GM12878 (cell line): ENCODE results near the gene APOLD1. TPM values are rescaled to one million over a fixed set of nuclear protein-coding genes. Genes with fewer than 3 reads are reported as not detected.
A peak's percentile ranks its signal among the peaks of the same experiment; 100 is the strongest.

Source experiments
- ATAC-seq: fragments of 200-7000 bp; cut with Tn5 transposase; 3 replicates; pipeline ENCODE4 v1.9.1; 2020; ENCODE audit warnings: mild to moderate bottlenecking, moderate library complexity
- BruUV-seq: library from RNA; stranded (reverse); fragments of 400-500 nt; replicated peaks from 2 replicates; lab custom pipeline; 2021; lab: Mats Ljungman, UMichigan
- CTCF ChIA-PET: fragments of 300-600 bp; sonication (Branson Sonifier 250); formaldehyde crosslinking; extraction: SDS; loops from one replicate; lab custom pipeline; 2021; ENCODE audit warnings: inconsistent platforms; lab: Yijun Ruan, JAX
- POLR2A ChIA-PET: fragments of 350-600 bp; formaldehyde crosslinking; extraction: SDS; loops from one replicate; lab custom pipeline; 2021; ENCODE audit warnings: inconsistent platforms; lab: Charles Lee
- RAD21 ChIA-PET: fragments of 300-600 bp; sonication (Branson Sonifier 250); formaldehyde crosslinking; loops from one replicate; lab custom pipeline; 2023; ENCODE audit warnings: antibody characterized with exemption; ENCODE audit not compliant: unreplicated experiment; lab: Charles Lee
- SMC1A ChIA-PET: fragments of 300-600 bp; sonication (Branson Sonifier 250); formaldehyde crosslinking; loops from one replicate; lab custom pipeline; 2023; ENCODE audit not compliant: unreplicated experiment, uncharacterized antibody; lab: Charles Lee
- DNase-seq: peaks from one replicate; pipeline ENCODE4 v3.0.0-alpha.2; 2011; ENCODE audit warnings: low read depth, low spot score
- FAIRE-seq: peaks from 3 replicates; lab custom pipeline; 2011; peaks lifted over from hg19 to GRCh38; lab: Jason Lieb, UNC
- H2AFZ ChIP-seq: 2 replicates; pipeline ENCODE4 v1.6.0; 2011; ENCODE audit warnings: low read depth, low read length, control low read depth; ENCODE audit not compliant: control insufficient read depth
- H3K27ac ChIP-seq: 2 replicates; pipeline ENCODE4 v1.5.1; 2011; ENCODE audit warnings: control low read depth; ENCODE audit not compliant: control insufficient read depth, insufficient read depth
- H3K27me3 ChIP-seq, 2 experiments: replicated peaks in 1 of 2; 2 replicates each; pipeline versions ENCODE4 v1.6.0 to v1.6.1; 2011; ENCODE audit warnings: low read length in 1 of 2; ENCODE audit not compliant: control insufficient read depth in 2 of 2, insufficient read depth in 2 of 2
- H3K36me3 ChIP-seq, 2 experiments: 2 replicates each; pipeline ENCODE4 v1.5.1; 2011; ENCODE audit warnings: low read length in 1 of 2; ENCODE audit not compliant: control insufficient read depth in 2 of 2, insufficient read depth in 2 of 2
- H3K4me1 ChIP-seq: 2 replicates; pipeline ENCODE4 v1.6.1; 2011; ENCODE audit warnings: mild to moderate bottlenecking, low read length, moderate library complexity, mixed read lengths; ENCODE audit not compliant: control insufficient read depth, insufficient read depth
- H3K4me2 ChIP-seq: 2 replicates; pipeline ENCODE4 v1.6.0; 2011; ENCODE audit warnings: control low read depth; ENCODE audit not compliant: control insufficient read depth, insufficient read depth
- H3K4me3 ChIP-seq: fragments of 200-600 bp; sonication (generic); 2 replicates; pipeline ENCODE4 v1.5.1; 2016
- H3K79me2 ChIP-seq: 2 replicates; pipeline ENCODE4 v1.6.0; 2011; ENCODE audit warnings: low read length; ENCODE audit not compliant: control insufficient read depth, insufficient read depth
- H3K9ac ChIP-seq: 2 replicates; pipeline ENCODE4 v1.8.0; 2011; ENCODE audit warnings: low read length, control low read depth, mixed read lengths; ENCODE audit not compliant: control insufficient read depth, insufficient read depth
- H3K9me3 ChIP-seq: replicated peaks from 3 replicates; pipeline ENCODE4 v1.5.1; 2011; ENCODE audit warnings: mild to moderate bottlenecking, low read length; ENCODE audit not compliant: control insufficient read depth, insufficient read depth
- H4K20me1 ChIP-seq: 2 replicates; pipeline ENCODE4 v1.6.0; 2011; ENCODE audit not compliant: control insufficient read depth, insufficient read depth
- BRCA1 ChIP-seq: IDR thresholded peaks from 2 replicates; pipeline ENCODE4 v1.6.1; 2011; ENCODE audit warnings: low read depth, low read length, improper control_type of control experiment
- ESRRA ChIP-seq: IDR thresholded peaks from 2 replicates; pipeline ENCODE4 v1.6.1; 2012; ENCODE audit warnings: mild to moderate bottlenecking, low read length, improper control_type of control experiment
- HDGF ChIP-seq: fragments of 450-650 bp; IDR thresholded peaks from 2 replicates; pipeline ENCODE4 v1.6.1; 2016; ENCODE audit warnings: antibody characterized with exemption
- MXI1 ChIP-seq: fragments of 150-350 bp; IDR thresholded peaks from 2 replicates; pipeline ENCODE4 v1.6.1; 2011; ENCODE audit warnings: low read depth, mild to moderate bottlenecking, inconsistent platforms, low read length, improper control_type of control experiment
- NR2C1 ChIP-seq: fragments of 450-650 bp; IDR thresholded peaks from 2 replicates; pipeline ENCODE4 v1.6.1; 2017; ENCODE audit warnings: antibody characterized with exemption, mild to moderate bottlenecking, moderate library complexity
- NR2C2 ChIP-seq: IDR thresholded peaks from 2 replicates; pipeline ENCODE4 v1.6.1; 2011; ENCODE audit warnings: borderline replicate concordance, low read depth; ENCODE audit not compliant: control insufficient read depth, insufficient read length
- NR2F1 ChIP-seq: fragments of 450-650 bp; conservative IDR thresholded peaks from 2 replicates; pipeline ENCODE4 v1.6.1; 2017; ENCODE audit warnings: mild to moderate bottlenecking
- POLR2AphosphoS2 ChIP-seq: IDR thresholded peaks from 2 replicates; pipeline ENCODE4 v1.6.1; 2011; ENCODE audit warnings: low read depth, mild to moderate bottlenecking, low read length, improper control_type of control experiment, moderate library complexity
- RB1 ChIP-seq: fragments of 450-650 bp; formaldehyde crosslinking; IDR thresholded peaks from 2 replicates; pipeline ENCODE4 v1.6.1; 2017; ENCODE audit warnings: mild to moderate bottlenecking, borderline replicate concordance
- RFX5 ChIP-seq: IDR thresholded peaks from 2 replicates; pipeline ENCODE4 v1.6.1; 2011; ENCODE audit warnings: low read depth, low read length, improper control_type of control experiment
- SIN3A ChIP-seq: IDR thresholded peaks from 2 replicates; pipeline ENCODE4 v1.6.1; 2012; ENCODE audit warnings: low read depth, low read length, improper control_type of control experiment
- SMARCA5 ChIP-seq: fragments of 450-650 bp; IDR thresholded peaks from 2 replicates; pipeline ENCODE4 v1.6.1; 2017; ENCODE audit warnings: mild to moderate bottlenecking
- SP1 ChIP-seq: IDR thresholded peaks from one replicate; pipeline ENCODE4 v1.6.1; 2011; ENCODE audit warnings: low read depth, low read length
- SREBF2 ChIP-seq: IDR thresholded peaks from 2 replicates; pipeline ENCODE4 v1.6.1; 2012; ENCODE audit warnings: mild to moderate bottlenecking, low read length
- TCF7 ChIP-seq: IDR thresholded peaks from 2 replicates; pipeline ENCODE4 v1.6.1; 2014; ENCODE audit warnings: antibody characterized with exemption, borderline replicate concordance
- WGBS: methylation state at CpG from one replicate; pipeline ENCODE4 v1.1.6; 2016; ENCODE audit warnings: low lambda C conversion rate; ENCODE audit not compliant: insufficient replicate concordance, insufficient coverage; ENCODE audit errors: missing lambda C conversion rate; 5-methylcytosine and 5-hydroxymethylcytosine counted together
- in situ Hi-C: fragments of 300-500 bp; cut with MboI; formaldehyde crosslinking; loops from 9 replicates; pipeline ENCODE4 v1.14.3; 2018; ENCODE audit warnings: mixed read lengths
- intact Hi-C: fragments of 100-400 bp; cut with micrococcal nuclease; formaldehyde crosslinking; loops from one replicate; pipeline ENCODE4 v1.14.2; 2022; ENCODE audit not compliant: unreplicated experiment
- polyA plus RNA-seq, 11 experiments: library from polyadenylated mRNA; depleted of rRNA in 4 of 11; unstranded in 6 of 11; stranded (reverse) in 5 of 11; fragments of >200 nt; fragmentation: Nextera tagmentation in 4 of 11; fragmentation: Illumina TruSeq in 1 of 11; extraction: Ambion mirVana in 4 of 11; extraction: Trizol in 1 of 11; gene quantifications; 1 replicate in 1 of 11; 2 replicates in 10 of 11; pipeline versions ENCODE4 v1.2.1 to v1.2.3, GENCODE V29; 2011 to 2016; ENCODE audit warnings: inconsistent platforms in 2 of 11, missing spikeins in 2 of 11, low read depth in 1 of 11
- total RNA-seq, 4 experiments: library from RNA; depleted of rRNA in 3 of 4; stranded (reverse); fragments of >200 nt in 3 of 4; fragmentation: Illumina TruSeq in 1 of 4; extraction: Trizol in 1 of 4; gene quantifications; 2 replicates each; pipeline versions ENCODE4 v1.2.1 to v1.2.3, GENCODE V29; 2013 to 2021
- TF ChIP-seq, protein P1 (sequence below): fragments of 450-650 bp; conservative IDR thresholded peaks from 2 replicates; pipeline ENCODE4 v1.6.1; 2017; ENCODE audit warnings: mild to moderate bottlenecking, moderate library complexity
- TF ChIP-seq, protein P2 (sequence below): fragments of 450-650 bp; IDR thresholded peaks from 2 replicates; pipeline ENCODE4 v1.6.1; 2014; ENCODE audit warnings: mild to moderate bottlenecking

APOLD1 gene
- total and polyA plus RNA-seq, 10 of the 15 experiments (the other 5 are each of a cell fraction or from before 2014, with no cell fraction given), result 1.1 to 8.9 (median 4.2) TPM

DNA sequence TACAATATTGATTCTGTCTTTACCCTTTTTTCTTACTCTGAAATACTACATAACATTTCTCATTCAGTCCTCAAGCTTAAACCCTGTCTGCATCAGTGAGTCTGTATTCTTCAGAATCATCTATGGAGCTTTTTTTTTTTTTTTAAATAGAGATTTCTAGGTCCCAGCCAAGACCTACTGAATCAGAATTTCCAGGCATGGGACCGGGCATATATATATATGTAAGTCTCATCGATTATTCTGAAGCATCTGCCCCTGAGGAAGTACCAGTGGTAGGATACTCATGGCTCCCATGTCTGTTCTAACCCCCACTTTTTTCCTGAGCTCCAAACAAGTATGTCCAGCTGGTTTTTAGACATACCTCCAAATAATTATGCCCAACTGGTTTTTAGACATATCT, 33.8 kb downstream of the APOLD1 start (continued):
- TF ChIP-seq, protein P1, sequence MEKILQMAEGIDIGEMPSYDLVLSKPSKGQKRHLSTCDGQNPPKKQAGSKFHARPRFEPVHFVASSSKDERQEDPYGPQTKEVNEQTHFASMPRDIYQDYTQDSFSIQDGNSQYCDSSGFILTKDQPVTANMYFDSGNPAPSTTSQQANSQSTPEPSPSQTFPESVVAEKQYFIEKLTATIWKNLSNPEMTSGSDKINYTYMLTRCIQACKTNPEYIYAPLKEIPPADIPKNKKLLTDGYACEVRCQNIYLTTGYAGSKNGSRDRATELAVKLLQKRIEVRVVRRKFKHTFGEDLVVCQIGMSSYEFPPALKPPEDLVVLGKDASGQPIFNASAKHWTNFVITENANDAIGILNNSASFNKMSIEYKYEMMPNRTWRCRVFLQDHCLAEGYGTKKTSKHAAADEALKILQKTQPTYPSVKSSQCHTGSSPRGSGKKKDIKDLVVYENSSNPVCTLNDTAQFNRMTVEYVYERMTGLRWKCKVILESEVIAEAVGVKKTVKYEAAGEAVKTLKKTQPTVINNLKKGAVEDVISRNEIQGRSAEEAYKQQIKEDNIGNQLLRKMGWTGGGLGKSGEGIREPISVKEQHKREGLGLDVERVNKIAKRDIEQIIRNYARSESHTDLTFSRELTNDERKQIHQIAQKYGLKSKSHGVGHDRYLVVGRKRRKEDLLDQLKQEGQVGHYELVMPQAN, result no peak
- TF ChIP-seq BRCA1 (no peak), SREBF2 (no peak), MXI1 (no peak), ESRRA (no peak), RFX5 (no peak), SIN3A (no peak), HDGF (no peak), SMARCA5 (no peak)

DNA sequence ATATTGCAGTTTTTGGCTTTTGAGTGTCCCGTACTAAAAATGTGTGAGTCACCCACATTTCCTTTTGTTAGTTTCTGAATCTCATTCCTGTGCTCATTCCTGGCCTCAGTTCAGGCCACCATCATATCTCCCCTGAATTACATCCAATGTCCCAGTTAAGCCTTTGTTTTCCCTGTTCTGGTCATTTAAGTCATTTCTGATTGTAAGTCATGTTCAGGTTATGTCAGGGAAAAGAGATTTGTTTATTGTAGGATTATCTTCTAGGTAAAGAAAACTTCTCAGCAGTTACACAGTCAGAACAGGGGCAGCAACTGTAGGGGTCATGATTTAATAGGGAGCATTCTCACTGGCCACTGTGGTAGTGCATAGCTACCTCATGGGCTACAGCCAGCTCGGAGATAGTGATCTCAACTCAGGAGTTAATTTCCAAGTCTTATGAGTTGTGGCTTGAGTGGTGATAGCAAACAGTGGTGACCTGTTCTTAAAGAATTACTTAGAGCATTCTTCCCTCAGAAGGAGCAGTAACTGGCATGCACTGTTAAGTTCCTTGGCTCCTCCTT, 34.4 kb downstream of the APOLD1 start:
- ChIA-PET CTCF (interaction anchor here (1.2 to 12.6 kb wide), 3 partner anchors 8 to 32 kb away, joined by 3 to 136 read pairs (median 8); no protein-coding TSS in a partner anchor), POLR2A (interaction anchor here (1.1 to 1.2 kb wide), 2 partner anchors 11 to 32 kb away, joined by 4 read pairs; no protein-coding TSS in a partner anchor), RAD21 (interaction anchor here (0.6 to 1.1 kb wide), 4 partner anchors 11 to 32 kb away, joined by 3 to 5 read pairs (median 3); no protein-coding TSS in a partner anchor), SMC1A (interaction anchor here (1.0 to 7.9 kb wide), 5 partner anchors 15 to 392 kb away, joined by 3 to 47 read pairs (median 4); no protein-coding TSS in a partner anchor)
- Histone ChIP-seq H3K4me1 (peaks cover 22% of the 10 kb centered on the region), H3K9ac (no peak overlapping the region; the same call in 1 of the 2 replicates), H3K4me2 (0 out of 2 replicates have a peak overlapping the region, but pooled peaks have one; percentile 30), H3K4me3 (no peak overlapping the region), H3K79me2 (peaks cover 60% of the 10 kb centered on the region), H3K27me3 (no peaks in the 10 kb centered on the region), H3K36me3 (peaks cover 7 to 51% of the 10 kb centered on the region in 2 experiments), H3K9me3 (no peaks in the 10 kb centered on the region), H3K27ac (peak overlapping the region; percentile 70), H2AFZ (no peak overlapping the region), H4K20me1 (peaks cover 3% of the 10 kb centered on the region; the same call in 1 of the 2 replicates)
- DNase-seq (no peak), FAIRE-seq (no peak), ATAC-seq (peak; percentile 6; the same call in 1 of the 3 replicates)
- WGBS, result 81% methylated on average over 2 of the region's 2 CpGs
- intact Hi-C loops (no loop called here), in situ Hi-C loops (loop anchor here (25.0 kb wide), 1 partner anchor 1967 kb away; no protein-coding TSS in a partner anchor)
- TF ChIP-seq POLR2AphosphoS2 (no peak), NR2C1 (no peak), TCF7 (no peak), NR2F1 (no peak), SP1 (no peak), RB1 (no peak), NR2C2 (no peak)
- TF ChIP-seq, protein P1, result no peak
- TF ChIP-seq, protein P2, sequence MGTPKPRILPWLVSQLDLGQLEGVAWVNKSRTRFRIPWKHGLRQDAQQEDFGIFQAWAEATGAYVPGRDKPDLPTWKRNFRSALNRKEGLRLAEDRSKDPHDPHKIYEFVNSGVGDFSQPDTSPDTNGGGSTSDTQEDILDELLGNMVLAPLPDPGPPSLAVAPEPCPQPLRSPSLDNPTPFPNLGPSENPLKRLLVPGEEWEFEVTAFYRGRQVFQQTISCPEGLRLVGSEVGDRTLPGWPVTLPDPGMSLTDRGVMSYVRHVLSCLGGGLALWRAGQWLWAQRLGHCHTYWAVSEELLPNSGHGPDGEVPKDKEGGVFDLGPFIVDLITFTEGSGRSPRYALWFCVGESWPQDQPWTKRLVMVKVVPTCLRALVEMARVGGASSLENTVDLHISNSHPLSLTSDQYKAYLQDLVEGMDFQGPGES, result no peak
- BruUV-seq, result no TSS peak
